Limb (tissue), 2 donors: ENCODE measurements around the gene SLC11A1.

Experiments
- DNase-seq, 2 donors: peaks; one replicate each; pipeline ENCODE4 v3.0.0-alpha.2; 2016; ENCODE audit errors: extremely low spot score in 2 of 2

Gene SLC11A1

DNA sequence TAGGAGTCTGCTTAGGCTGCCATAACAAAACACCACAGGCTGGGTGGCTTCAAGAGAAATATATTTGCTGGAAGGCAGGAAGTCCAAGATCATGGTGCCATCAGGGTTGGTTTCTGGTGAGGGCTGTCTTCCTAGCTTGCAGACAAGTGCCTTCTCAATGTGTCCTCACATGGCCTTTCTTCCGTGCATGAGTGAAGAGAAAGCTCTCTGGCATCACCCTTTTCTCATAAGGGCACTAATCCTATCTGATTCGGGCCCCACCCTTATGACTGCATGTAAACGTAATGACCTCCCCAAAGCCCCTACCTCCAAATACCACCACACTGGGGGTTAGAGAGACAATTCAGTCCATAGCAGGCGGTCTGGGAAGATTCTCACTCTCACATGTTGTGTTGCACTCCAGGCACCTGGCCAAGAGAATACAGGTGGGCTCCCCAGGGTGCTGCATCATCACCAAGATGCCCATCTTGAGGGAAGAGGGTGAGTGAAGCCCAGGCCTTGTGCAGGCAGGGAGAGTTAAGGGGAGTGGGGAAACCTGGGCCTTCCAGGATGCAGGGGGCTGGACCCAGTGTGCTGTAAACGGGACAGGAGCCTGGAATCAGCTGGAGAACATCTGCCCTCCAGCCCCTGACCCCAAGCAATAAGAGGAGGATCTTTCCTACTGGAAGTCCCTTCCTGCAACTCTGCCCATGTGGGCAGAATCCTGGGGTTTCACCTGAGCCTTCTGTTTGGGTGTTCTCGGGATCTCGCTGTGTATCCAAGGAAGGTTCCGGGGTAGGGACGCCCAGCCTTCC is 15.3 kb upstream of the SLC11A1 start:
- no peak for DNase-seq

- DNase-seq, result peak; percentile 52 to 84
Observed at GRCh38 chr2:218367415-218368149, 14.5 kb upstream of the SLC11A1 start.

- DNase-seq, result no peak
Observed at GRCh38 chr2:218368150-218368528, 13.9 kb upstream of the SLC11A1 start.

GRCh38 chr2:218368621-218369153 is 13.4 kb upstream of the SLC11A1 start:
- DNase-seq, result no peak

DNA sequence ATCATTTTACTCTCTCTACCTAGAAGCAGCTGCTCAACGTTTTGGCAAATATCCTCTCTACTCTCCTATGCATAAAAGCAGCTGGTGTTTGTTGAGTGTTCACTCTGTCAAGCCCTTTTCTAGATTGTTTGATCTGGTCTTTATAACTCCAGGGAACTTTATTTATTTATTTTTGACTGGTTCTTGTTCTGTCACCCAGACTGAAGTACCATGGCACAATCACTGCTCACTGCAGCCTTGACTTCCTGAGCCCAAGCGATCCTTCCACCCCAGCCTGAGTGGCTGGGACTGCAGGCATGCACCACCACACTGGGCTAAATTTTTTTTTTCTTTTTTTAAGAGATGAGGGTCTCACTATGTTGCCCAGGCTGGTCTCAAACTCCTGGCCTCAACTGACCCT is 12.7 kb upstream of the SLC11A1 start:
- no peak for DNase-seq

GRCh38 chr2:218370410-218371063 is 11.5 kb upstream of the SLC11A1 start:
- DNase-seq, result no peak

DNA sequence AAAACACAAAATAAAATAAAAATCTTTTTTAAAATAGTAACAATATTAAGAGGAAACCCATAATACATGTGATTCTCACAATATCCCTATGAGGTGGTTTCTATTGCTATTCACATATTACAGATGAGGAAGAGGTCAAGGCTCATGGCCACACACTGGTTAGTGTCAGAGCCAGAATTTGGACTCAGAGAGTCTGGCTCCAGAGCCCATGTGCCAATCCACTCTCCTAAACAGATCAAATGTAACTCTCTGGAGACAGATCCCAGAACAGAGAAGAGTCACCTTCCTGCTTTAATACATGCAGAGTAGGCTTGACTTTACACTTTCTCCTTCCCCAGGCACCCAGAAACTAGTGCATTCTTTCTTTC is 10.1 kb upstream of the SLC11A1 start:
- no peak for DNase-seq

DNA sequence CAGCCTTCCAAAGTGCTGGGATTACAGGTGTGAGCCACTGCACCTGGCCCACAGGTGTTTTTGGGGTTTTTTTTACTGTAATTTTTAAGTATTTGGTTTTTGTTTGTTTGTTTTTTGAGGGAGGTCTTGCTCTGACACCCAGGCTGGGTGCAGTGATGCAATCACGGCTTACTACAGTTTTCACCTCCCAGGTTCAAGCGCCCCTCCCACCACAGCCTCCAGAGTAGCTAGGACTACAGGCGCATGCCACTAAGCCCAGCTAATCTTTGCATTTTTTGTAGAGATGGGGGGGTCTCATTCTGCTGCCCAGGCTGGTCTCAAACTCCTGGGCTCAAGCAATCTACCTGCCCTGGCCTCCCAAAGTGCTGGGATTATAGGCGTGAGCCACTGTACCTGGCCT is 7.3 kb upstream of the SLC11A1 start:
- DNase-seq, result no peak

GRCh38 chr2:218375212-218375611 is 6.9 kb upstream of the SLC11A1 start:
- no peak for DNase-seq

GRCh38 chr2:218378053-218378452 is 4.0 kb upstream of the SLC11A1 start:
- DNase-seq, result no peak

DNA sequence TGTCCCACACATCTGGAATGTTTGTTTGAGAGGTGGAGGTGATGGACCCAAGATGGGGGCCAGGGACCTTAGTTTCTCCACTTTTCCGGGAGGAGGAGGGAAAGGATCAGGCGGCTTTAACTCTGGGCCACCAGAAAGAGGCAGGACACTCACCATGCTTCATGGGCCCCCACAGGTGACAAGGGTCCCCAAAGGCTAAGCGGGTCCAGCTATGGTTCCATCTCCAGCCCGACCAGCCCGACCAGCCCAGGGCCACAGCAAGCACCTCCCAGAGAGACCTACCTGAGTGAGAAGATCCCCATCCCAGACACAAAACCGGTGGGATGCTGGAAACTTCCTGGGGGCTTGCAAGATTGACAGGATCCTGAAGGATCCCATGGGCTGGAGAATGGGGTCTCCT is 712 bp downstream of the SLC11A1 start:
- no peak for DNase-seq

GRCh38 chr2:218383892-218384519 is 1.9 kb downstream of the SLC11A1 start:
- no peak for DNase-seq

DNA sequence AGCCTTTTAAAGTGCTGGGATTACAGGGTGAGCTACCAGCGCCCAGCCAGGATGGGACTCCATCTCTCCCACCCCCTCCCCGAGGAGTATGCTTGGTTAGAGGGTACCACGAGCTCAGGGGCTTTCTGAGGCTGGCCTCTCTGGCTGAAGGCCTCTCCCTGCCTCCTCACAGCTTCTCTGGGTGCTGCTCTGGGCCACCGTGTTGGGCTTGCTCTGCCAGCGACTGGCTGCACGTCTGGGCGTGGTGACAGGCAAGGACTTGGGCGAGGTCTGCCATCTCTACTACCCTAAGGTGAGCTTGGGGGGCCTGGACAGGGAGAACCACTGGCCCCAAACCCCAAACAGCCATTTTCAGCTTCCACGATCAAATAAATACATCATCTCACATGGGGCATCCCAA is 2.9 kb downstream of the SLC11A1 start:
- DNase-seq, result no peak

- DNase-seq, result no peak
Observed at GRCh38 chr2:218386505-218387368, 4.7 kb downstream of the SLC11A1 start.

DNA sequence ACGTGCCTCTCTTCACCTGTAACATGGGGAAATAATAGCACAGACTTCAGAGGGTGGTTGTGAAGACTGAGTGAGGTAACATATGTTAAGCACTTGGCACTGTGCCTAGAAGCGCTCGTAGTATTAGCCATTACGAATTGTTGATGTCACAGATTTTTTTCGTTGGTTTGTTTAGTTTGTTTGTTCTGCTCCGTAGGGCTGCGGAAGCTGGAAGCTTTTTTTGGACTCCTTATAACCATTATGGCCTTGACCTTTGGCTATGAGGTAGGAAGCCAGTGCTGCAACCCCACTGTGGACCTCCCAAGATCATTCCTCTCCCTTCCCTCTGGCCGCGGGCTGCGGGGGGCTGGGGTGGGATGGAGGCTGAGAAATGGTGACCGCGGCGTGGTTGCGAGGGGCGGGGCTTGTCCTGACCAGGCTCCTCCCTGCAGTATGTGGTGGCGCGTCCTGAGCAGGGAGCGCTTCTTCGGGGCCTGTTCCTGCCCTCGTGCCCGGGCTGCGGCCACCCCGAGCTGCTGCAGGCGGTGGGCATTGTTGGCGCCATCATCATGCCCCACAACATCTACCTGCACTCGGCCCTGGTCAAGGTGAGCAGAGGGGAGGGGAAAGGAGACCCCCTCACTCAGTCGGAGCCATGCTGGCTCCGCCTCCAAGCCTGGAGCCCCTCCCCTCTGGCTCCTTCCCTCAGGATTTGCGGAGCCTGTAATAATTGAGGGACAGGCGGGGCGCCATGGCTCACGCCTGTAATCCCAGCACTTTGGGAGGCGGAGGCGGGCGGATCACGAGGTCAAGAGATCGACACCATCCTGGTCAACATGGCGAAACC is 5.5 kb downstream of the SLC11A1 start:
- peak; percentile 59 to 80 for DNase-seq

GRCh38 chr2:218389333-218390150 is 7.5 kb downstream of the SLC11A1 start:
- no peak for DNase-seq

- no peak for DNase-seq
Observed at GRCh38 chr2:218391202-218391601, 9.1 kb downstream of the SLC11A1 start.

- DNase-seq, result no peak
Observed at GRCh38 chr2:218392459-218392858, 10.4 kb downstream of the SLC11A1 start.

- no peak for DNase-seq
Observed at GRCh38 chr2:218392891-218393462, 10.9 kb downstream of the SLC11A1 start.
